ENCODE data around the gene CHSY3.

Gene CHSY3

GRCh38 chr5:129904102-129904666 is at the start of gene CHSY3:
CHSY3 (plus strand) TSS chr5:129904465.
- peak; percentile 34 for DNase-seq

- DNase-seq, result no peak
Measured at GRCh38 chr5:129856325-129856724, 47.9 kb upstream of the CHSY3 start.

GRCh38 chr5:129857116-129857515 is 47.1 kb upstream of the CHSY3 start:
- DNase-seq, result no peak

- no peak for DNase-seq
Measured at GRCh38 chr5:129858131-129858675, 46.1 kb upstream of the CHSY3 start.

GRCh38 chr5:129884322-129884721 is 19.9 kb upstream of the CHSY3 start:
- DNase-seq, result no peak

GRCh38 chr5:129899454-129899853 is 4.8 kb upstream of the CHSY3 start:
- DNase-seq, result no peak

GRCh38 chr5:129902816-129903215 is 1.4 kb upstream of the CHSY3 start:
- DNase-seq, result no peak

- DNase-seq, result no peak
Measured at GRCh38 chr5:129903466-129904101, 681 bp upstream of the CHSY3 start.

- peak; percentile 12 for DNase-seq
Measured at GRCh38 chr5:129904667-129905472, 605 bp downstream of the CHSY3 start.

GRCh38 chr5:129905473-129906176 is 1.4 kb downstream of the CHSY3 start:
- no peak for DNase-seq

- no peak for DNase-seq
Measured at GRCh38 chr5:129906177-129906887, 2.1 kb downstream of the CHSY3 start.

GRCh38 chr5:129909225-129909624 is 5.0 kb downstream of the CHSY3 start:
- no peak for DNase-seq

- no peak for DNase-seq
Measured at GRCh38 chr5:129912601-129913255, 8.5 kb downstream of the CHSY3 start.

- no peak for DNase-seq
Measured at GRCh38 chr5:129915415-129915814, 11.2 kb downstream of the CHSY3 start.

- DNase-seq, result no peak
Measured at GRCh38 chr5:129917224-129917623, 13.0 kb downstream of the CHSY3 start.

GRCh38 chr5:129921204-129921603 is 16.9 kb downstream of the CHSY3 start:
- DNase-seq, result no peak

- DNase-seq, result no peak
Measured at GRCh38 chr5:129930221-129930620, 26.0 kb downstream of the CHSY3 start.

- no peak for DNase-seq
Measured at GRCh38 chr5:129935626-129936025, 31.4 kb downstream of the CHSY3 start.

GRCh38 chr5:129938077-129938476 is 33.8 kb downstream of the CHSY3 start:
- no peak for DNase-seq

GRCh38 chr5:129943936-129944335 is 39.7 kb downstream of the CHSY3 start:
- no peak for DNase-seq

GRCh38 chr5:129945028-129945427 is 40.8 kb downstream of the CHSY3 start:
- DNase-seq, result no peak

GRCh38 chr5:129945774-129946270 is 41.6 kb downstream of the CHSY3 start:
- DNase-seq, result no peak
